HepG2 (cell line): ENCODE results near the gene CELA2B. TPM values are rescaled to one million over a fixed set of nuclear protein-coding genes. Genes with fewer than 3 reads are reported as not detected.

Experiments
- ATAC-seq: fragments of 200-7000 bp; cut with Tn5 transposase; 3 replicates; pipeline ENCODE4 v1.9.1; 2020; ENCODE audit warnings: mild to moderate bottlenecking, moderate library complexity
- BruUV-seq: library from RNA; stranded (reverse); fragments of 400-500 nt; replicated peaks from 2 replicates; lab custom pipeline; 2021; lab: Mats Ljungman, UMichigan
- CTCF ChIA-PET: fragments of 300-600 bp; formaldehyde crosslinking; extraction: SDS; loops from one replicate; lab custom pipeline; 2021; ENCODE audit warnings: low total read pairs, inconsistent platforms, low intra/inter-chr PET ratio; lab: Yijun Ruan, JAX
- POLR2A ChIA-PET: fragments of 350-600 bp; sonication (Branson Sonifier 250); formaldehyde crosslinking; loops from one replicate; lab custom pipeline; 2020; ENCODE audit warnings: antibody characterized with exemption, inconsistent platforms; lab: Yijun Ruan, JAX
- DNase-seq: peaks from one replicate; pipeline ENCODE4 v3.0.0-alpha.2; 2015; ENCODE audit warnings: low spot score
- FAIRE-seq: peaks from 3 replicates; lab custom pipeline; 2011; peaks lifted over from hg19 to GRCh38; lab: Jason Lieb, UNC
- H2AFZ ChIP-seq: one replicate; pipeline ENCODE4 v1.6.1; 2011; ENCODE audit warnings: low read length, inconsistent platforms
- H3K27ac ChIP-seq: fragments of 300-600 bp; 3 replicates; pipeline ENCODE4 v1.8.0; 2011; ENCODE audit warnings: mixed run types, mild to moderate bottlenecking, mixed read lengths, low read length, inconsistent platforms; ENCODE audit not compliant: insufficient read depth; ENCODE audit errors: extremely low read length
- H3K27me3 ChIP-seq, 2 experiments: fragments of 200-600 bp in 1 of 2; 2 replicates in 1 of 2; 3 replicates in 1 of 2; pipeline versions ENCODE4 v1.6.0 to v1.8.0; 2011; ENCODE audit warnings: low read length in 2 of 2, mild to moderate bottlenecking in 2 of 2, moderate library complexity in 2 of 2, inconsistent platforms in 1 of 2; ENCODE audit not compliant: insufficient read depth in 2 of 2, control insufficient read depth in 1 of 2
- H3K36me3 ChIP-seq, 2 experiments: fragments of 200-600 bp in 1 of 2; replicated peaks in 1 of 2; 2 replicates in 1 of 2; 3 replicates in 1 of 2; pipeline versions ENCODE4 v1.5.1 to v1.8.0; 2011; ENCODE audit warnings: low read length in 2 of 2, inconsistent platforms in 1 of 2; ENCODE audit not compliant: insufficient read depth in 2 of 2, control insufficient read depth in 1 of 2
- H3K4me1 ChIP-seq: 2 replicates; pipeline ENCODE4 v1.5.1; 2012; ENCODE audit warnings: low read length, inconsistent platforms; ENCODE audit not compliant: insufficient read depth
- H3K4me2 ChIP-seq: 2 replicates; pipeline ENCODE4 v1.6.0; 2011; ENCODE audit warnings: low read depth, low read length, inconsistent platforms
- H3K4me3 ChIP-seq, 3 experiments: fragments of 200-600 bp in 1 of 3; sonication (generic), shearing (Covaris generic) in 1 of 3; replicated peaks in 1 of 3; 2 replicates each; pipeline ENCODE4 v1.5.1; 2011 to 2016; ENCODE audit warnings: low read length in 3 of 3, inconsistent platforms in 2 of 3, low read depth in 2 of 3, mild to moderate bottlenecking in 2 of 3, control low read depth in 1 of 3, mixed read lengths in 1 of 3; ENCODE audit not compliant: insufficient read depth in 1 of 3
- H3K79me2 ChIP-seq: one replicate; pipeline ENCODE4 v1.6.1; 2011; ENCODE audit warnings: low read length, inconsistent platforms; ENCODE audit not compliant: insufficient read depth
- H3K9ac ChIP-seq: 2 replicates; pipeline ENCODE4 v1.6.0; 2011; ENCODE audit warnings: mild to moderate bottlenecking, low read depth, low read length, inconsistent platforms; ENCODE audit not compliant: insufficient read depth
- H3K9me3 ChIP-seq: 2 replicates; pipeline ENCODE4 v1.5.1; 2012; ENCODE audit warnings: mild to moderate bottlenecking, low read length
- H4K20me1 ChIP-seq: 2 replicates; pipeline ENCODE4 v1.6.0; 2011; ENCODE audit warnings: inconsistent platforms, mild to moderate bottlenecking, low read length, moderate library complexity; ENCODE audit not compliant: insufficient read depth
- ELF4 ChIP-seq: sonication (generic); formaldehyde crosslinking; IDR thresholded peaks from 2 replicates; pipeline ENCODE4 v1.5.0; 2020; ENCODE audit warnings: missing genetic modification reagents, mild to moderate bottlenecking, moderate library complexity, borderline replicate concordance
- ESRRA ChIP-seq: sonication (generic); formaldehyde crosslinking; IDR thresholded peaks from 2 replicates; pipeline ENCODE4 v1.5.1; 2020; ENCODE audit warnings: mild to moderate bottlenecking, low read depth, missing genetic modification reagents
- GATA4 ChIP-seq: sonication (generic); IDR thresholded peaks from 2 replicates; pipeline ENCODE4 v1.6.1; 2016; ENCODE audit warnings: antibody characterized with exemption, low read depth, borderline replicate concordance
- HDAC2 ChIP-seq: sonication (generic); formaldehyde crosslinking; IDR thresholded peaks from 2 replicates; pipeline ENCODE4 v1.4.0; 2020; ENCODE audit warnings: missing genetic modification reagents
- HOXA9 ChIP-seq: sonication (generic); formaldehyde crosslinking; IDR thresholded peaks from 2 replicates; pipeline ENCODE4 v1.8.1; 2022; ENCODE audit warnings: missing genetic modification reagents, mild to moderate bottlenecking, moderate library complexity, borderline replicate concordance
- MNT ChIP-seq: fragments of 450-650 bp; IDR thresholded peaks from 2 replicates; pipeline ENCODE4 v1.6.1; 2016
- MTF2 ChIP-seq: sonication (generic); formaldehyde crosslinking; IDR thresholded peaks from 2 replicates; pipeline ENCODE4 v1.5.0; 2020; ENCODE audit warnings: missing genetic modification reagents, borderline replicate concordance
- PTBP1 ChIP-seq: fragments of 200-400 bp; formaldehyde crosslinking; IDR thresholded peaks from 2 replicates; pipeline ENCODE4 v1.6.1; 2018; ENCODE audit warnings: low read length, low read depth; ENCODE audit not compliant: poor library complexity, severe bottlenecking
- SNAPC5 ChIP-seq: sonication (generic); formaldehyde crosslinking; IDR thresholded peaks from 2 replicates; pipeline ENCODE4 v1.8.1; 2023; ENCODE audit warnings: mild to moderate bottlenecking, missing genetic modification reagents, borderline replicate concordance
- TARDBP ChIP-seq: sonication (generic); formaldehyde crosslinking; IDR thresholded peaks from 2 replicates; pipeline ENCODE4 v1.8.0; 2022; ENCODE audit warnings: mild to moderate bottlenecking, missing genetic modification reagents
- TEAD2 ChIP-seq: sonication (generic); formaldehyde crosslinking; IDR thresholded peaks from 2 replicates; pipeline ENCODE4 v1.9.0; 2021; ENCODE audit warnings: missing genetic modification reagents
- ZBTB49 ChIP-seq: sonication (generic); formaldehyde crosslinking; IDR thresholded peaks from 2 replicates; pipeline ENCODE4 v1.4.0; 2020; ENCODE audit warnings: missing genetic modification reagents, borderline replicate concordance
- ZFP82 ChIP-seq: sonication (generic); formaldehyde crosslinking; IDR thresholded peaks from 2 replicates; pipeline ENCODE4 v1.5.1; 2020; ENCODE audit warnings: mild to moderate bottlenecking, missing genetic modification reagents, borderline replicate concordance
- ZNF205 ChIP-seq: IDR thresholded peaks from 2 replicates; pipeline ENCODE4 v1.6.1; 2018; ENCODE audit warnings: missing biosample characterization, missing genetic modification reagents
- ZNF264 ChIP-seq: sonication (generic); formaldehyde crosslinking; IDR thresholded peaks from 2 replicates; pipeline ENCODE4 v1.4.0; 2020; ENCODE audit warnings: missing genetic modification reagents
- ZNF337 ChIP-seq: sonication (generic); formaldehyde crosslinking; IDR thresholded peaks from 2 replicates; pipeline ENCODE4 v1.5.1; 2020; ENCODE audit warnings: missing genetic modification reagents, low read depth, mild to moderate bottlenecking, borderline replicate concordance
- ZNF550 ChIP-seq: sonication (generic); formaldehyde crosslinking; IDR thresholded peaks from 2 replicates; pipeline ENCODE4 v1.4.0; 2020; ENCODE audit warnings: mild to moderate bottlenecking, missing genetic modification reagents, borderline replicate concordance
- ZNF770 ChIP-seq: sonication (generic); formaldehyde crosslinking; IDR thresholded peaks from 2 replicates; pipeline ENCODE4 v1.5.0; 2020; ENCODE audit warnings: mild to moderate bottlenecking, missing genetic modification reagents
- ZNF772 ChIP-seq: sonication (generic); formaldehyde crosslinking; IDR thresholded peaks from 2 replicates; pipeline ENCODE4 v1.5.0; 2020; ENCODE audit warnings: mild to moderate bottlenecking, missing genetic modification reagents
- ZSCAN20 ChIP-seq: sonication (generic); formaldehyde crosslinking; IDR thresholded peaks from 2 replicates; pipeline ENCODE4 v1.4.0; 2020; ENCODE audit warnings: missing genetic modification reagents, mild to moderate bottlenecking, borderline replicate concordance
- WGBS: methylation state at CpG from one replicate; pipeline ENCODE4 v1.1.6; 2017; ENCODE audit warnings: low lambda C conversion rate; 5-methylcytosine and 5-hydroxymethylcytosine counted together
- in situ Hi-C: cut with HindIII; loops from 2 replicates; pipeline ENCODE4 v1.10.0; 2017; ENCODE audit warnings: low pct_unique_long_range_greater_than_20kb; ENCODE audit not compliant: extremely low pct_ligation_motif_present
- intact Hi-C: fragments of 100-400 bp; cut with micrococcal nuclease; formaldehyde crosslinking; loops from one replicate; pipeline ENCODE4 v1.10.0; 2022; ENCODE audit not compliant: unreplicated experiment
- polyA plus RNA-seq, 8 experiments: library from polyadenylated mRNA; depleted of rRNA in 3 of 8; stranded (reverse) in 7 of 8; unstranded in 1 of 8; fragments of >200 nt; fragmentation: Illumina TruSeq in 4 of 8; extraction: Trizol in 4 of 8; gene quantifications; 2 replicates each; pipeline versions ENCODE4 v1.2.1 to v1.2.3, GENCODE V29; 2011 to 2016; ENCODE audit warnings: low read depth in 4 of 8, missing spikeins in 1 of 8, mixed read lengths in 1 of 8; ENCODE audit not compliant: insufficient read depth in 1 of 8
- total RNA-seq, 5 experiments: library from RNA; depleted of rRNA; stranded (reverse); fragments of >200 nt; fragmentation: Illumina TruSeq; extraction: Trizol; gene quantifications; 2 replicates each; pipeline ENCODE4 v1.2.3, GENCODE V29; 2016; ENCODE audit warnings: low read depth in 1 of 5

Gene CELA2B
- total and polyA plus RNA-seq, 2 of the 13 experiments (the other 11 are each of a cell fraction or from before 2014, with no cell fraction given) = not detected

- in situ Hi-C loops = no loop called here
- ChIA-PET CTCF (no interaction called here), POLR2A (no interaction called here)
- Histone ChIP-seq H3K27me3 (no peaks in the 10 kb centered on the region), H2AFZ (no peak overlapping the region), H3K4me2 (peak overlapping the region; percentile 20; the same call in 1 of the 2 replicates), H3K36me3 (peaks cover 0 to 6% of the 10 kb centered on the region in 2 experiments; a peak in 1 of 5 replicates), H3K4me3 (no peak overlapping the region), H3K79me2 (peaks cover 5% of the 10 kb centered on the region), H3K4me1 (peaks cover 34% of the 10 kb centered on the region), H3K9ac (no peak overlapping the region), H3K9me3 (no peaks in the 10 kb centered on the region), H4K20me1 (no peaks in the 10 kb centered on the region; the same call in 1 of the 2 replicates), H3K27ac (no peak overlapping the region)
- 100% methylated on average over 3 of the region's 3 CpGs for WGBS
- no TSS peak for BruUV-seq
- FAIRE-seq (no peak), ATAC-seq (no peak), DNase-seq (no peak)
- intact Hi-C loops = loop anchor here (10.0 kb wide), 1 partner anchor 85 kb away; no protein-coding TSS in a partner anchor
- no peak for TF ChIP-seq HOXA9 (CRISPR knock-in tag)
- TF ChIP-seq ZNF337 = no peak
- TF ChIP-seq ELF4 (CRISPR knock-in tag) = no peak
- 0 out of 2 replicates have a peak, but pooled peaks have one; percentile 22 for TF ChIP-seq ZNF264 (CRISPR knock-in tag)
- TF ChIP-seq ZNF205 (CRISPR knock-in tag) = no peak
- no peak for TF ChIP-seq TEAD2 (CRISPR knock-in tag)
- TF ChIP-seq ZSCAN20 (CRISPR knock-in tag) = no peak
- TF ChIP-seq MNT = no peak
- no peak for TF ChIP-seq GATA4
- TF ChIP-seq HDAC2 (CRISPR knock-in tag) = no peak
- TF ChIP-seq ZNF550 = no peak
- TF ChIP-seq MTF2 (CRISPR knock-in tag) = no peak
- TF ChIP-seq ZNF772 (CRISPR knock-in tag) = no peak
- 0 out of 2 replicates have a peak, but pooled peaks have one; percentile 36 for TF ChIP-seq ESRRA
- no peak for TF ChIP-seq PTBP1
- TF ChIP-seq ZFP82 = no peak
- peak; percentile 64 for TF ChIP-seq ZNF770 (CRISPR knock-in tag)
- no peak for TF ChIP-seq SNAPC5 (CRISPR knock-in tag)
- TF ChIP-seq TARDBP (CRISPR knock-in tag) = no peak
- no peak for TF ChIP-seq ZBTB49
Observed at GRCh38 chr1:15519625-15520024, 43.7 kb downstream of the CELA2B start.
